Measurements from ENCODE around the gene STIMATE.

DNA sequence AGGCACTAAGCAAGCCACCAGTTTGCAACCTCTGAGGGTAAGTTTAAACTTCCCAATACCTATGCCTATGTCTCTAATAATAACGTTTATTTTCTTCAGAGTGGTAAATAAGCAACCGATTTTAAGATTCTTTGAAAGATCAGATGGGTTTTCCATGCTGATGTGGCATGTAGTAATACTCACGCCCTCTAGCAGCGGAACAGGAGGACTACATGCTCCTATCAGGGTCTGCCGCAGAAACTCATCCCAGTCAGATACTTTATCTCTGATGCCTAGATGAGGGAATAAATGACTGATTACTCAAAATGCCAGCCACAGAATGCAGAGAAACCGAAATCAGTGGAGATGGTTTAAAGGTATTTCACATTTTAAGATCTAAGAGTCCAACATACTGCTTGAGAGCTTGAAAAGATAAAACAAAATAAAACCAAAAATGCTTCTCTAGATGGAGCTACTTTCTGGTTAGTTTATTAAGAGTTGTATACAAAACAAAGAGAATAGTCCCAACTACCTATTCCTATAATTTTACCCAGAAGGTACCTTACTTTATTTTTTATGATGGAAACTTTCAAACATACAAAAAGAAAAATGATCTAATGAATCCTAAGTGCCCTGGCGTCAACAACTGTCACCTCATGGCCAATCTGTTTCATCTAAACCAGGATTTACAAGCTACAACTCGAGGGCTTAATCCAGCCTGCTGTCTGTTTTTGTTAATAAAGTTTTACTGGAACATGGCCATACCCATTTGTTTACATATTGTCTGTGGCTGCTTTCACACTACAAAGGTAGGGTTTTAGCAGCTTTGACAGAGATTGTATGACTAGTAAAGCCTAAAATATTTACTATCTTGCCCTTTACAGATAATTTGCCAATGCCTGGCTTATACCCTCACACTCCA is 37.5 kb upstream of the STIMATE start:
- TF ChIP-seq, protein P1, sequence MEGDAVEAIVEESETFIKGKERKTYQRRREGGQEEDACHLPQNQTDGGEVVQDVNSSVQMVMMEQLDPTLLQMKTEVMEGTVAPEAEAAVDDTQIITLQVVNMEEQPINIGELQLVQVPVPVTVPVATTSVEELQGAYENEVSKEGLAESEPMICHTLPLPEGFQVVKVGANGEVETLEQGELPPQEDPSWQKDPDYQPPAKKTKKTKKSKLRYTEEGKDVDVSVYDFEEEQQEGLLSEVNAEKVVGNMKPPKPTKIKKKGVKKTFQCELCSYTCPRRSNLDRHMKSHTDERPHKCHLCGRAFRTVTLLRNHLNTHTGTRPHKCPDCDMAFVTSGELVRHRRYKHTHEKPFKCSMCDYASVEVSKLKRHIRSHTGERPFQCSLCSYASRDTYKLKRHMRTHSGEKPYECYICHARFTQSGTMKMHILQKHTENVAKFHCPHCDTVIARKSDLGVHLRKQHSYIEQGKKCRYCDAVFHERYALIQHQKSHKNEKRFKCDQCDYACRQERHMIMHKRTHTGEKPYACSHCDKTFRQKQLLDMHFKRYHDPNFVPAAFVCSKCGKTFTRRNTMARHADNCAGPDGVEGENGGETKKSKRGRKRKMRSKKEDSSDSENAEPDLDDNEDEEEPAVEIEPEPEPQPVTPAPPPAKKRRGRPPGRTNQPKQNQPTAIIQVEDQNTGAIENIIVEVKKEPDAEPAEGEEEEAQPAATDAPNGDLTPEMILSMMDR (IDR thresholded peaks at IDR 0.05): peak; percentile 30 to 62 (median 54)
- TF ChIP-seq POLR2A (IDR thresholded peaks at IDR 0.05): no peak
